Dermis microvascular lymphatic vessel endothelial cell (primary cell): ENCODE results near the gene TWNK. TPM values are rescaled to one million over a fixed set of nuclear protein-coding genes. Genes with fewer than 3 reads are reported as not detected.

Experiments used
- total RNA-seq: library from RNA; depleted of rRNA; stranded (reverse); fragments of >200 nt; gene quantifications from 2 replicates; pipeline ENCODE4 v1.2.1, GENCODE V29; 2014

TWNK gene
- total RNA-seq, 1 donor from 2014 or later, result 5.3 TPM

Other genes with a start within 250 kb of the TWNK start
- not detected in 2 replicates for gene PAX2, start 242.0 kb upstream of the TWNK start, total RNA-seq
- 17.1 and 22.8 TPM in 2 replicates for gene SLF2, start 74.6 kb upstream of the TWNK start, total RNA-seq
- 0.77 and 1.5 TPM in 2 replicates for gene SEMA4G, start 18.0 kb upstream of the TWNK start, total RNA-seq
- 51.2 and 58.7 TPM in 2 replicates for gene MRPL43, start within 50 bp of the TWNK start, total RNA-seq
- 33.9 and 41.5 TPM in 2 replicates for gene LZTS2, start 12.3 kb downstream of the TWNK start, total RNA-seq
- gene PDZD7, start 43.6 kb downstream of the TWNK start, total RNA-seq, result 0.25 and 0.51 TPM in 2 replicates
- gene SFXN3, start 43.7 kb downstream of the TWNK start, total RNA-seq, result 51.2 and 74.8 TPM in 2 replicates
- 0.38 and 0.39 TPM in 2 replicates for gene KAZALD1, start 74.4 kb downstream of the TWNK start, total RNA-seq
- gene TLX1, start 143.8 kb downstream of the TWNK start, total RNA-seq, result not detected in 2 replicates
- gene LBX1, start 241.9 kb downstream of the TWNK start, total RNA-seq, result not detected in 2 replicates